Natural killer cell (primary cell): ENCODE results near the gene VWA8. TPM values are rescaled to one million over a fixed set of nuclear protein-coding genes. Genes with fewer than 3 reads are reported as not detected.

Source experiments
- ATAC-seq, 3 donors: fragments of 150-1000 bp in 2 of 3; fragments of 200-7000 bp in 1 of 3; cut with Tn5 transposase; 1 replicate in 1 of 3; 2 replicates in 2 of 3; pipeline ENCODE4 v1.10.0; 2021; ENCODE audit warnings: mild to moderate bottlenecking in 2 of 3, moderate library complexity in 2 of 3
- DNase-seq, 2 donors: peaks; one replicate each; pipeline versions ENCODE4 v3.0.0 to v3.0.0-alpha.2; 2013 to 2021; ENCODE audit warnings: mixed read lengths in 1 of 2
- H3K27ac ChIP-seq: one replicate; pipeline ENCODE4 v1.5.1; 2013; ENCODE audit warnings: mild to moderate bottlenecking, low read length
- H3K27me3 ChIP-seq: one replicate; pipeline ENCODE4 v1.6.1; 2013; ENCODE audit warnings: low read length; ENCODE audit not compliant: control insufficient read depth, insufficient read depth
- H3K36me3 ChIP-seq: one replicate; pipeline ENCODE4 v1.6.1; 2013; ENCODE audit warnings: low read length; ENCODE audit not compliant: control insufficient read depth, insufficient read depth
- H3K4me1 ChIP-seq: one replicate; pipeline ENCODE4 v1.6.1; 2013; ENCODE audit warnings: low read length; ENCODE audit not compliant: control insufficient read depth, insufficient read depth
- H3K4me3 ChIP-seq: one replicate; pipeline ENCODE4 v1.5.1; 2013; ENCODE audit warnings: low read length
- H3K9me3 ChIP-seq: one replicate; pipeline ENCODE4 v1.6.1; 2013; ENCODE audit warnings: low read length; ENCODE audit not compliant: control insufficient read depth, insufficient read depth
- H3K27ac Mint-ChIP-seq, 2 donors: one replicate each; pipeline ENCODE4 v1.8.0; 2022; ENCODE audit warnings: mild to moderate bottlenecking in 2 of 2, mixed read lengths in 2 of 2, moderate library complexity in 1 of 2
- H3K27me3 Mint-ChIP-seq, 2 donors: one replicate each; pipeline ENCODE4 v1.8.0; 2022; ENCODE audit warnings: low read depth in 2 of 2, mixed read lengths in 2 of 2
- H3K36me3 Mint-ChIP-seq: one replicate; pipeline ENCODE4 v1.8.0; 2022; ENCODE audit warnings: mixed read lengths
- H3K4me1 Mint-ChIP-seq, 2 donors: one replicate each; pipeline ENCODE4 v1.8.0; 2022; ENCODE audit warnings: mixed read lengths in 2 of 2
- H3K4me3 Mint-ChIP-seq: one replicate; pipeline ENCODE4 v1.8.0; 2022; ENCODE audit warnings: mild to moderate bottlenecking, moderate library complexity, mixed read lengths
- H3K9me3 Mint-ChIP-seq, 2 donors: one replicate each; pipeline ENCODE4 v1.8.0; 2022; ENCODE audit warnings: mixed read lengths in 2 of 2
- WGBS: methylation state at CpG from one replicate; pipeline ENCODE4 v1.1.7; 2013; ENCODE audit warnings: missing lambda C conversion rate; ENCODE audit not compliant: insufficient coverage; 5-methylcytosine and 5-hydroxymethylcytosine counted together
- intact Hi-C: fragments of 100-400 bp; cut with micrococcal nuclease; formaldehyde crosslinking; loops from one replicate; pipeline ENCODE4 v1.14.2; 2022
- total RNA-seq, 4 donors: library from RNA; stranded (reverse); fragments of 120-200 nt in 1 of 4; gene quantifications; one replicate each; pipeline versions ENCODE4 v1.2.3 to v1.2.4, GENCODE V29; 2013 to 2022
- TF ChIP-seq, protein P1 (sequence below): fragments of 200-600 bp; IDR thresholded peaks from one replicate; pipeline ENCODE4 v1.8.0; 2022; ENCODE audit warnings: antibody characterized with exemption

The VWA8 gene
- total RNA-seq, 3 donors from 2014 or later (not counting 1 experiment from before 2014, with no cell fraction given): 21.9 to 27.5 (median 22.6) TPM

DNA sequence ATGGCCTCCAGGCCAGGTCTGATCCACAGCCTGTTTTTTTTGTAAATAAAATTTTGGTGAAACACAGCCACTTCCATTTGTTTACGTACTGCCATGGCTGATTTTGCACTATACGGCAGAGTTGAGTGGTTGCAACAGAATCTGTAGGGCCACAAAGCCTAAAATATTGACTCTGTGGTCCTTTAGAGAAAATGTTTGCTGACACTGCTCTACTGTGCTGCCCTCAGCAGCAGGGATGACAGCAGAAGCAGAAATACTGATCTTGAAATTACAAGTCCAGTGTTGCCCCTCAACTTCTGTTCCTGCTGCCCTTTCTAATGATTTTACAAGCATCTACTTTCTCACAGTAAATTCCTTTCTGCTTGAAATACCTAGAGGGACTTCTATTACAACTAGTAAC lies 258.4 kb downstream of the VWA8 start:
- Mint-ChIP-seq H3K27ac (no peak overlapping the region), H3K36me3 (peaks cover 16% of the 10 kb centered on the region), H3K27me3 (no peaks in the 10 kb centered on the region), H3K4me1 (peaks cover 0 to 5% of the 10 kb centered on the region in 2 donors), H3K9me3 (no peaks in the 10 kb centered on the region), H3K4me3 (no peak overlapping the region)
- Histone ChIP-seq H3K36me3 (peaks cover 2% of the 10 kb centered on the region), H3K4me1 (no peaks in the 10 kb centered on the region), H3K9me3 (no peaks in the 10 kb centered on the region), H3K27ac (no peak overlapping the region), H3K4me3 (no peak overlapping the region), H3K27me3 (no peaks in the 10 kb centered on the region)
- intact Hi-C loops: no loop called here
- TF ChIP-seq, protein P1, sequence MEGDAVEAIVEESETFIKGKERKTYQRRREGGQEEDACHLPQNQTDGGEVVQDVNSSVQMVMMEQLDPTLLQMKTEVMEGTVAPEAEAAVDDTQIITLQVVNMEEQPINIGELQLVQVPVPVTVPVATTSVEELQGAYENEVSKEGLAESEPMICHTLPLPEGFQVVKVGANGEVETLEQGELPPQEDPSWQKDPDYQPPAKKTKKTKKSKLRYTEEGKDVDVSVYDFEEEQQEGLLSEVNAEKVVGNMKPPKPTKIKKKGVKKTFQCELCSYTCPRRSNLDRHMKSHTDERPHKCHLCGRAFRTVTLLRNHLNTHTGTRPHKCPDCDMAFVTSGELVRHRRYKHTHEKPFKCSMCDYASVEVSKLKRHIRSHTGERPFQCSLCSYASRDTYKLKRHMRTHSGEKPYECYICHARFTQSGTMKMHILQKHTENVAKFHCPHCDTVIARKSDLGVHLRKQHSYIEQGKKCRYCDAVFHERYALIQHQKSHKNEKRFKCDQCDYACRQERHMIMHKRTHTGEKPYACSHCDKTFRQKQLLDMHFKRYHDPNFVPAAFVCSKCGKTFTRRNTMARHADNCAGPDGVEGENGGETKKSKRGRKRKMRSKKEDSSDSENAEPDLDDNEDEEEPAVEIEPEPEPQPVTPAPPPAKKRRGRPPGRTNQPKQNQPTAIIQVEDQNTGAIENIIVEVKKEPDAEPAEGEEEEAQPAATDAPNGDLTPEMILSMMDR: no peak
- no peak for ATAC-seq
- WGBS: 93% methylated on average over 2 of the region's 2 CpGs
- no peak for DNase-seq

DNA sequence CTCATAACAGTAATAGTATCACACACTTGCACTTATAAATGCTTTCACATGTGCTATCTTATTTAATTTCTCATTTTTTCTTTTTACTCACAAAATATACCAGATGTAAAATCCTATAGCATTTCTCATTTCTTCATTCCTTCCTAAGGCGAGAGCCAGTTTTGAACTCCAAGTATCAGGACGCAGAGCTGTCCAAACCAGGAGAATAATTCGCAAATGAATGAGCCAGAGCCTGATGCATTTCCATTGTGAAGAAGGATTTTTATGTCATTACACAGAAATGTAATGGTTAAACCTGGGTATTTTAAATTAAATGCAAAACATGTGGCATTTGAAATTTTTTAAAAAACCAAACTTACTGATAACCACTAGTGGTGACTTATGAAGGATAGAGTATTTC lies 259.2 kb downstream of the VWA8 start:
- TF ChIP-seq, protein P1: no peak
- Histone ChIP-seq H3K4me1 (no peaks in the 10 kb centered on the region), H3K9me3 (no peaks in the 10 kb centered on the region), H3K27me3 (no peaks in the 10 kb centered on the region), H3K4me3 (no peak overlapping the region), H3K27ac (no peak overlapping the region), H3K36me3 (peaks cover 2% of the 10 kb centered on the region)
- DNase-seq (no peak), ATAC-seq (no peak)
- H3K27ac Mint-ChIP-seq: no peak overlapping the region
- intact Hi-C loops: no loop called here
- H3K4me1 Mint-ChIP-seq: peaks cover 0 to 5% of the 10 kb centered on the region in 2 donors
- WGBS: 96% methylated on average over 3 of the region's 3 CpGs
- H3K36me3 Mint-ChIP-seq: peaks cover 16% of the 10 kb centered on the region
- H3K4me3 Mint-ChIP-seq: no peak overlapping the region
- H3K27me3 Mint-ChIP-seq: no peaks in the 10 kb centered on the region
- no peaks in the 10 kb centered on the region for H3K9me3 Mint-ChIP-seq

DNA sequence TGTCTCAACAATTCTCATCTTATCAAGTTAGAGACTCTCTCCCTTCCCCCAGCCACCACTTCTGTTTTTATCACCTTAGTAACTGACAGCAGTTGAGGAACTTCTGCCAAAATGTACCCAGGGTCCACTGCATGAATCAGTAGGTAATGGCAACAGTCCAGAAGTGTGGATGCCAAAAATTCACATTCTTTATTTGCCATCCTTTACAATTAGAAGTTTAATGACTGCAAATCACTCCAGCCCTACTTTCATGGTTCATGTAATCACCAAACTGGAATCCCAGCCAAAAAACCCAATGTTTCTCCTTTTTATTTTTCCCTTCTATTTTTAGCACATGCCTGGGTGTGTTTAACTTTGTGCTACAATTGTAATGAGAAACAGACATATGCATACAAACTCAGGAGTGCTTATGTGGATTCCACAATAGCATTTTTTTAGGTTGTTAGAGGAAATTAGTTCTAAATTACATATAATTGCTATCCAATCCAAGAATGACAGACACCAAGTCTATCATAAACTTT lies 260.1 kb downstream of the VWA8 start:
- TF ChIP-seq, protein P1: no peak
- H3K36me3 Mint-ChIP-seq: peaks cover 16% of the 10 kb centered on the region
- intact Hi-C loops: no loop called here
- peaks cover 0 to 5% of the 10 kb centered on the region in 2 donors for H3K4me1 Mint-ChIP-seq
- no peak overlapping the region for H3K27ac ChIP-seq
- H3K4me3 ChIP-seq: no peak overlapping the region
- H3K27me3 ChIP-seq: no peaks in the 10 kb centered on the region
- H3K4me1 ChIP-seq: no peaks in the 10 kb centered on the region
- no peaks in the 10 kb centered on the region for H3K27me3 Mint-ChIP-seq
- no peak overlapping the region for H3K4me3 Mint-ChIP-seq
- H3K9me3 ChIP-seq: no peaks in the 10 kb centered on the region
- no peak for DNase-seq
- peaks cover 2% of the 10 kb centered on the region for H3K36me3 ChIP-seq
- H3K9me3 Mint-ChIP-seq: no peaks in the 10 kb centered on the region
- H3K27ac Mint-ChIP-seq: no peak overlapping the region
- ATAC-seq: no peak

DNA sequence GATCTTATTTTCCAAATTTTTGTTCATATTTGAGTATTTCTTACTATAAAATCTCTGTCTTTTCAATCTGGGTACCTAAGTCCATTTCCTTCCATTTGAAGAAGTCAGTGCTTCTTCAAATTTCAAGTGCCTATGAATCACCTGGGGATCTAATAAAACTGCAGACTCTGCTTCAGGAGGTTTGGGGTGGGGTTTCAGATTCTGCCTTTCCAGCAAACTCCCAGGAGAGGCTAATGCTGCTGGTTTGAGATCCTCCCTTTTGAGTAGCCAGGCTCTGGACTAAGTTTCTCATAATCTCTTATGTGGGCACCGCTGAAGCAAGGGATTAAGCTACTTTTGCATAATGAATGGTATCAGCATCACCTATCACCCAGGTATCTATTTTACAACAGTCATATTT lies 261.1 kb downstream of the VWA8 start:
- H3K27ac Mint-ChIP-seq: no peak overlapping the region
- WGBS: 100% methylated on average over 1 of the region's 1 CpG
- H3K4me3 Mint-ChIP-seq: no peak overlapping the region
- H3K9me3 ChIP-seq: no peaks in the 10 kb centered on the region
- ATAC-seq (no peak), DNase-seq (no peak)
- TF ChIP-seq, protein P1: no peak
- H3K36me3 ChIP-seq: peaks cover 2% of the 10 kb centered on the region
- no peak overlapping the region for H3K27ac ChIP-seq
- no peak overlapping the region for H3K4me3 ChIP-seq
- H3K27me3 Mint-ChIP-seq: no peaks in the 10 kb centered on the region
- H3K36me3 Mint-ChIP-seq: peaks cover 10% of the 10 kb centered on the region
- no peaks in the 10 kb centered on the region for H3K27me3 ChIP-seq
- H3K9me3 Mint-ChIP-seq: no peaks in the 10 kb centered on the region
- intact Hi-C loops: no loop called here
- H3K4me1 ChIP-seq: no peaks in the 10 kb centered on the region
- peaks cover 0 to 8% of the 10 kb centered on the region in 2 donors for H3K4me1 Mint-ChIP-seq
